HepG2 (cell line): ENCODE results near the gene SLC25A48.

Source experiments
- FOXP4 ChIP-seq: sonication (generic); formaldehyde crosslinking; IDR thresholded peaks from 2 replicates; pipeline ENCODE4 v1.4.0; 2020; ENCODE audit warnings: missing genetic modification reagents
- MNT ChIP-seq: fragments of 450-650 bp; IDR thresholded peaks from 2 replicates; pipeline ENCODE4 v1.6.1; 2016
- RFX1 ChIP-seq: fragments of 450-650 bp; IDR thresholded peaks from 2 replicates; pipeline ENCODE4 v1.6.1; 2017
- SP1 ChIP-seq, 2 experiments: fragments of 450-650 bp in 1 of 2; sonication (generic) in 1 of 2; formaldehyde crosslinking in 1 of 2; IDR thresholded peaks; 2 replicates each; pipeline versions ENCODE4 v1.4.0 to v1.6.1; 2016 to 2020; ENCODE audit warnings: missing genetic modification reagents in 1 of 2
- ZNF121 ChIP-seq: sonication (generic); formaldehyde crosslinking; IDR thresholded peaks from 2 replicates; pipeline ENCODE4 v1.5.0; 2020; ENCODE audit warnings: mild to moderate bottlenecking, missing genetic modification reagents
- ZNF124 ChIP-seq: sonication (generic); formaldehyde crosslinking; IDR thresholded peaks from 2 replicates; pipeline ENCODE4 v1.4.0; 2020; ENCODE audit warnings: missing genetic modification reagents

- no peak for TF ChIP-seq ZNF124 (CRISPR knock-in tag)
- TF ChIP-seq RFX1 = no peak
- no peak for TF ChIP-seq FOXP4 (CRISPR knock-in tag)
- TF ChIP-seq SP1 (IDR thresholded peaks at IDR 0.05) = no peak
- no peak for TF ChIP-seq SP1 (CRISPR knock-in tag; IDR thresholded peaks at IDR 0.05)
- TF ChIP-seq MNT = no peak
- TF ChIP-seq ZNF121 (CRISPR knock-in tag) = no peak
Observed at GRCh38 chr5:135881819-135882218, 47.4 kb downstream of the SLC25A48 start.
